GM19239 (cell line): ENCODE data around the gene ELMOD1.
A peak's percentile ranks its signal among the peaks of the same experiment; 100 is the strongest.
"Not testable (repeated sequence)": the region's sequence is repeated elsewhere in the genome, so short reads cannot be mapped to it uniquely, and the experiment has no call there.

Source experiments
- DNase-seq: peaks from one replicate; pipeline ENCODE4 v3.0.0; 2011; ENCODE audit warnings: low spot score; ENCODE audit not compliant: insufficient read length
- FAIRE-seq: peaks from 2 replicates; lab custom pipeline; 2011; peaks lifted over from hg19 to GRCh38; lab: Jason Lieb, UNC

ELMOD1 gene

GRCh38 chr11:107590460-107591377 is at the start of gene ELMOD1:
ELMOD1 (plus strand) TSS chr11:107591147; CDS start chr11:107618190, 27,043 bp downstream.
- DNase-seq, result peak; percentile 24

GRCh38 chr11:107545101-107545514 is 45.8 kb upstream of the ELMOD1 start:
- no peak for FAIRE-seq
- DNase-seq, result no peak

More at GRCh38 chr11:107590460-107591377, at the start of gene ELMOD1:
- FAIRE-seq, result no peak

GRCh38 chr11:107547961-107548360 is 43.0 kb upstream of the ELMOD1 start:
- DNase-seq (no peak), FAIRE-seq (no peak)

- peak; percentile 9 for DNase-seq
- FAIRE-seq, result peak; percentile 91
These were observed 41.5 kb upstream of the ELMOD1 start for GRCh38 chr11:107549253-107549953.

GRCh38 chr11:107549954-107550285 is 41.0 kb upstream of the ELMOD1 start:
- DNase-seq (no peak), FAIRE-seq (no peak)

GRCh38 chr11:107550304-107550703 is 40.6 kb upstream of the ELMOD1 start:
- no peak for DNase-seq
- no peak for FAIRE-seq

- DNase-seq, result no peak
These were observed 29.3 kb upstream of the ELMOD1 start for GRCh38 chr11:107561688-107562087.

GRCh38 chr11:107562647-107563208 is 28.2 kb upstream of the ELMOD1 start:
- DNase-seq (no peak), FAIRE-seq (peak; percentile 42)

More at GRCh38 chr11:107561688-107562087, 29.3 kb upstream of the ELMOD1 start:
- no peak for FAIRE-seq

GRCh38 chr11:107563702-107564101 is 27.2 kb upstream of the ELMOD1 start:
- FAIRE-seq, result peak; percentile 86
- DNase-seq, result no peak

GRCh38 chr11:107564877-107565218 is 26.1 kb upstream of the ELMOD1 start:
- DNase-seq, result no peak
- no peak for FAIRE-seq

GRCh38 chr11:107565219-107565937 is 25.6 kb upstream of the ELMOD1 start, which contains the start of gene ALKBH8:
ALKBH8 (minus strand) TSS chr11:107565735; CDS start chr11:107560893, 4,842 bp downstream.
- DNase-seq, result peak; percentile 32
- FAIRE-seq, result peak; percentile 90

GRCh38 chr11:107565955-107566501 is 24.9 kb upstream of the ELMOD1 start:
- FAIRE-seq, DNase-seq: not testable (repeated sequence)

- FAIRE-seq, result no peak
- DNase-seq, result no peak
These were observed 24.4 kb upstream of the ELMOD1 start for GRCh38 chr11:107566569-107566968.

- DNase-seq (no peak), FAIRE-seq (peak; percentile 58)
These were observed 23.1 kb upstream of the ELMOD1 start for GRCh38 chr11:107567739-107568335.

- FAIRE-seq (no peak), DNase-seq (no peak)
These were observed 20.9 kb upstream of the ELMOD1 start for GRCh38 chr11:107570015-107570414.

GRCh38 chr11:107573438-107573837 is 17.5 kb upstream of the ELMOD1 start:
- FAIRE-seq (no peak), DNase-seq (no peak)

- DNase-seq (peak; percentile 13), FAIRE-seq (peak; percentile 90)
These were observed 14.2 kb upstream of the ELMOD1 start for GRCh38 chr11:107576497-107577345.

- no peak for FAIRE-seq
- no peak for DNase-seq
These were observed 13.6 kb upstream of the ELMOD1 start for GRCh38 chr11:107577346-107577711.

GRCh38 chr11:107579169-107579568 is 11.8 kb upstream of the ELMOD1 start:
- peak; percentile 28 for FAIRE-seq

More at GRCh38 chr11:107579169-107579568, 11.8 kb upstream of the ELMOD1 start:
- not testable (repeated sequence) for DNase-seq
